ENCODE results near the gene NDST3. TPM values are rescaled to one million over a fixed set of nuclear protein-coding genes. Genes with fewer than 3 reads are reported as not detected.
"Not testable (repeated sequence)": the region's sequence is repeated elsewhere in the genome, so short reads cannot be mapped to it uniquely, and the experiment has no call there.

NDST3 gene
- polyA plus RNA-seq, 1 donor = 0.85 TPM

DNA sequence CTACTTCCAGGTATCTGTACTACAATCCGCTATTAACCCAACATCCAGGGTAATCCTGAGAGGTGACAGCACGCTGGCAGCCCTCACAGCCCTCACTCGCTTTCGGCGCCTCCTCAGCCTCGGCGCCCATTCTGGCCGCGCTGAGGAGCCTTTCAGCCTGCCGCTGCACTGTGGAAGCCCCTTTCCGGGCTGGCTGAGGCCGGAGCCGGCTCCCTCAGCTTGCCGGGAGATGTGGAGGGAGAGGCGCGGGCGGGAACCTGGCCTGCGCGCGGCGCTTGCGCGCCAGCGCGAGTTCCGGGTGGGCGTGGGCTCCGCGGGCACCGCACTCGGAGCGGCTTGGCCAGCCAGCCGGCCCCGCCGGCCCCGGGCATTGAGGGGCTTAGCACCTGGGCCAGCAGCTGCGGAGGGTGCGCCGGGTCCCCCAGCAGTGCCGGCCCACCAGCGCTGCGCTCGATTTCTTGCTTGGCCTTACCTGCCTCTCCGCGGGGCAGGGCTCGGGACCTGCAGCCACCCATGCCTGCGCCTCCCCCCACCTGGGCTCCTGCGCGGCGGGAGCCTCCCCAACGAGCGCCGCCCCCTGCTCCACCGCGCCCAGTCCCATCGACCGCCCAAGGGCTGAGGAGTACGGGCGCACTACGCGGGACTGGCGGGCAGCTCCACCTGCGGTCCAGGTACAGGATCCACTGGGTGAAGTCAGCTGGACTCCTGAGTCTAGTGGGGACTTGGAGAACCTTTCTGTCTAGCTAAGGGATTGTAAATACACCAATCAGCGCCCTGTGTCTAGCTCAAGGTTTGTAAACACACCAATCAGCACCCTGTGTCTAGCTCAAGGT, 231.2 kb downstream of the NDST3 start:
- Histone ChIP-seq H3K27me3 (ENCODE audit: control insufficient read depth, insufficient read depth, low read length) (no peaks in the 10 kb centered on the region), H3K27ac (ENCODE audit: low read length) (no peak overlapping the region), H3K36me3 (ENCODE audit: control insufficient read depth, insufficient read depth, low read length) (no peaks in the 10 kb centered on the region), H3K4me3 (ENCODE audit: low read length) (peak overlapping the region; percentile 49), H3K9me3 (ENCODE audit: control insufficient read depth, low read depth, low read length) (no peaks in the 10 kb centered on the region), H3K4me1 (ENCODE audit: control insufficient read depth, insufficient read depth, low read length) (no peaks in the 10 kb centered on the region)
- WGBS (ENCODE audit: insufficient coverage, low lambda C conversion rate) = no CpG with 5 or more reads among the region's 64 CpGs
- DNase-seq = peak; percentile 42 to 73

DNA sequence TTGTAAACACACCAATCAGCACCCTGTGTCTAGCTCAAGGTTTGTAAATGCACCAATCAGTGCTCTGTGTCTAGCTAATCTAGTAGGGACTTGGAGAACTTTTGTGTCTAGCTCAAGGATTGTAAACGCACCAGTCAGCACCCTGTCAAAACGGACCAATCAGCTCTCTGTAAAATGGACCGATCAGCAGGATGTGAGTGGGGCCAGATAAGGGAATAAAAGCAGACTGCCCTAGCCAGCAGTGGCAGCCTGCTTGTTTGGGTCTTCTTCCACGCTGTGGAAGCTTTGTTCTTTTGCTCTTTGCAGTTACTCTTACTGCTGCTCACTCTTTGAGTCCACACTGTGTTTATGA, 231.8 kb downstream of the NDST3 start:
- not testable (repeated sequence) for DNase-seq; H3K27me3 ChIP-seq (ENCODE audit: control insufficient read depth, insufficient read depth, low read length); H3K36me3 ChIP-seq (ENCODE audit: control insufficient read depth, insufficient read depth, low read length); H3K9me3 ChIP-seq (ENCODE audit: control insufficient read depth, low read depth, low read length); H3K4me1 ChIP-seq (ENCODE audit: control insufficient read depth, insufficient read depth, low read length); H3K27ac ChIP-seq (ENCODE audit: low read length)
- peak overlapping the region; percentile 49 for H3K4me3 ChIP-seq (ENCODE audit: low read length)
- WGBS (ENCODE audit: insufficient coverage, low lambda C conversion rate) = no CpG with 5 or more reads among the region's 4 CpGs

- no peak overlapping the region for H3K27ac ChIP-seq (ENCODE audit: low read length)
- no peak for DNase-seq
- H3K27me3 ChIP-seq (ENCODE audit: control insufficient read depth, insufficient read depth, low read length) = no peaks in the 10 kb centered on the region
- no peaks in the 10 kb centered on the region for H3K4me1 ChIP-seq (ENCODE audit: control insufficient read depth, insufficient read depth, low read length)
- WGBS (ENCODE audit: insufficient coverage, low lambda C conversion rate) = no CpG with 5 or more reads among the region's 3 CpGs
- no peaks in the 10 kb centered on the region for H3K36me3 ChIP-seq (ENCODE audit: control insufficient read depth, insufficient read depth, low read length)
- H3K9me3 ChIP-seq (ENCODE audit: control insufficient read depth, low read depth, low read length) = no peaks in the 10 kb centered on the region
- H3K4me3 ChIP-seq (ENCODE audit: low read length) = no peak overlapping the region
Measured at GRCh38 chr4:118268780-118269179, 234.5 kb downstream of the NDST3 start.

DNA sequence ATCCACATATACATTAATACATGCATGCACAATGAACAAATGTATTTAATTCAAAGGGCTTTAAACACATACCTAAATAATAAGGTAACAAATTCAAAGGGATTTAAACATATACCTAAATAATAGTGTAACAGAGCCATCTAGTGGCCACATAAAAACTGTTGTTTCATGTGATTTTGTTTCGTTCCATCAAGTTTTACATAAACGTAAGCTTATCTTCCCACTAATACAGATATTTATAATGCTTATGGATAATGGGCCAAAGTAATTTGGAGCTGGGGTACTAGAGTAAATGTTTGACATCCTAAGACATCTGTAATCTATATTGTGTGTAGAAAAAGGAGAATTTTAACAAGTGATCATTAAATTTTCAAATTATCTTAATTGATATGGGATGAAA, 236.2 kb downstream of the NDST3 start:
- DNase-seq = peak in 1 of 2 donors; percentile 29

GRCh38 chr4:118271788-118272187, 237.5 kb downstream of the NDST3 start:
- WGBS (ENCODE audit: insufficient coverage, low lambda C conversion rate) = 93% methylated on average over 1 of the region's 2 CpGs
- no peaks in the 10 kb centered on the region for H3K27me3 ChIP-seq (ENCODE audit: control insufficient read depth, insufficient read depth, low read length)
- no peak for DNase-seq

More for the DNA sequence above, 236.2 kb downstream of the NDST3 start:
- Histone ChIP-seq H3K4me3 (ENCODE audit: low read length) (no peak overlapping the region), H3K36me3 (ENCODE audit: control insufficient read depth, insufficient read depth, low read length) (no peaks in the 10 kb centered on the region), H3K4me1 (ENCODE audit: control insufficient read depth, insufficient read depth, low read length) (no peaks in the 10 kb centered on the region), H3K27me3 (ENCODE audit: control insufficient read depth, insufficient read depth, low read length) (no peaks in the 10 kb centered on the region), H3K27ac (ENCODE audit: low read length) (no peak overlapping the region), H3K9me3 (ENCODE audit: control insufficient read depth, low read depth, low read length) (peaks cover 4% of the 10 kb centered on the region)
- 0% methylated on average over 1 of the region's 2 CpGs for WGBS (ENCODE audit: insufficient coverage, low lambda C conversion rate)

DNA sequence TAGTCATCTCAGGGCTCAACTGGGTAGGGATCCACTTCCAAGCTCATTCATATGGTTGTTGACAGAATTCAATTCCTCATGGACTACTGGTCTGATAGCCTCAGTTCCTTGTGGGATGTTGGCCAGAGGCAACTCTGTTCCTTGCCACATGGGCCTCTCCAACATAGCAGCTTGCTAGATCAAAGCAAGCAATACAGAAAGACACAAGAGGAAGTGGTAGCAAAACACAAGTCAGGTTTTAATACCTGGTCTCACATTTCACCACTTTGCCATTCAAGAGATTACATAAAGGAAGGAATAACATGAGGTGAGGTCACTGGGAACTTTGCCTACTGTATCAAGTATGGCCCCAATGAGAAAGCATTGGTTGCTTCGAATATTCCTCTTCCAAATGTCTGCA, 239.4 kb downstream of the NDST3 start:
- no peak overlapping the region for H3K4me3 ChIP-seq (ENCODE audit: low read length)
- H3K36me3 ChIP-seq (ENCODE audit: control insufficient read depth, insufficient read depth, low read length) = no peaks in the 10 kb centered on the region
- DNase-seq = no peak
- no peak overlapping the region for H3K27ac ChIP-seq (ENCODE audit: low read length)
- peaks cover 5% of the 10 kb centered on the region for H3K9me3 ChIP-seq (ENCODE audit: control insufficient read depth, low read depth, low read length)
- peaks cover 19% of the 10 kb centered on the region for H3K4me1 ChIP-seq (ENCODE audit: control insufficient read depth, insufficient read depth, low read length)
- no peaks in the 10 kb centered on the region for H3K27me3 ChIP-seq (ENCODE audit: control insufficient read depth, insufficient read depth, low read length)
- WGBS (ENCODE audit: insufficient coverage, low lambda C conversion rate) = 100% methylated on average over 1 of the region's 1 CpG

More at GRCh38 chr4:118271788-118272187, 237.5 kb downstream of the NDST3 start:
- Histone ChIP-seq H3K36me3 (ENCODE audit: control insufficient read depth, insufficient read depth, low read length) (no peaks in the 10 kb centered on the region), H3K4me1 (ENCODE audit: control insufficient read depth, insufficient read depth, low read length) (peaks cover 9% of the 10 kb centered on the region), H3K4me3 (ENCODE audit: low read length) (no peak overlapping the region), H3K27ac (ENCODE audit: low read length) (no peak overlapping the region), H3K9me3 (ENCODE audit: control insufficient read depth, low read depth, low read length) (peaks cover 5% of the 10 kb centered on the region)

GRCh38 chr4:118276580-118276979, 242.3 kb downstream of the NDST3 start:
- WGBS (ENCODE audit: insufficient coverage, low lambda C conversion rate) = 13% methylated on average over 1 of the region's 2 CpGs
- Histone ChIP-seq H3K27me3 (ENCODE audit: control insufficient read depth, insufficient read depth, low read length) (no peaks in the 10 kb centered on the region), H3K27ac (ENCODE audit: low read length) (peak overlapping the region; percentile 85), H3K4me3 (ENCODE audit: low read length) (no peak overlapping the region), H3K36me3 (ENCODE audit: control insufficient read depth, insufficient read depth, low read length) (peaks cover 6% of the 10 kb centered on the region), H3K4me1 (ENCODE audit: control insufficient read depth, insufficient read depth, low read length) (peaks cover 26% of the 10 kb centered on the region), H3K9me3 (ENCODE audit: control insufficient read depth, low read depth, low read length) (peaks cover 5% of the 10 kb centered on the region)
- peak in 1 of 2 donors; percentile 71 for DNase-seq

- Histone ChIP-seq H3K36me3 (ENCODE audit: control insufficient read depth, insufficient read depth, low read length) (peaks cover 11% of the 10 kb centered on the region), H3K4me1 (ENCODE audit: control insufficient read depth, insufficient read depth, low read length) (peaks cover 26% of the 10 kb centered on the region), H3K27ac (ENCODE audit: low read length) (peak overlapping the region; percentile 85), H3K27me3 (ENCODE audit: control insufficient read depth, insufficient read depth, low read length) (no peaks in the 10 kb centered on the region), H3K4me3 (ENCODE audit: low read length) (peak overlapping the region; percentile 4), H3K9me3 (ENCODE audit: control insufficient read depth, low read depth, low read length) (peaks cover 5% of the 10 kb centered on the region)
- 38% methylated on average over 2 of the region's 4 CpGs for WGBS (ENCODE audit: insufficient coverage, low lambda C conversion rate)
- DNase-seq = peak in 1 of 2 donors; percentile 32
Measured at GRCh38 chr4:118277243-118277642, 243.0 kb downstream of the NDST3 start.

- H3K27ac ChIP-seq (ENCODE audit: low read length) = peak overlapping the region; percentile 85
- no CpG with 5 or more reads among the region's 56 CpGs for WGBS (ENCODE audit: insufficient coverage, low lambda C conversion rate)
- H3K36me3 ChIP-seq (ENCODE audit: control insufficient read depth, insufficient read depth, low read length) = peaks cover 16% of the 10 kb centered on the region
- peaks cover 5% of the 10 kb centered on the region for H3K9me3 ChIP-seq (ENCODE audit: control insufficient read depth, low read depth, low read length)
- peaks cover 26% of the 10 kb centered on the region for H3K4me1 ChIP-seq (ENCODE audit: control insufficient read depth, insufficient read depth, low read length)
- DNase-seq = peak; percentile 96 to 98
- H3K4me3 ChIP-seq (ENCODE audit: low read length) = peak overlapping the region; percentile 80
- H3K27me3 ChIP-seq (ENCODE audit: control insufficient read depth, insufficient read depth, low read length) = no peaks in the 10 kb centered on the region
Measured at GRCh38 chr4:118278473-118279274, 244.4 kb downstream of the NDST3 start.

DNA sequence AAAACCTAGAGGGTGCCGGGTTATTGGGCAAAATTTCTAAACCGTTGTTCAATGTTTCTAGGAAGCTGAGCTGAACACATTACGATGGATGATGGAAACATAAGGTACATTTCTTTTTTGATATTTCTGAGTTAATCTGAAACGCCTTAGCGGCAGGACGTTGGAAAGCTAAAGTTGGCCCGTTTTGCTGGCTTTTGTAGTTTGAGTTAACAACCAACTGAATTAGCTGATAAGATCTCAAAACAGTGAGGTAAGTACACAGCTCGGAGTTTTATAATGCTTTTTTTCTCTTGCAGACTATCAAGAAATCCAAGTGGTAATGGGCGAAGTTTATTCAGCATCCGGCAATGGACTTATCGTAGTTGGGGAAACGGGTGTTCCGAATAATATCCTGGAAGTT, 245.0 kb downstream of the NDST3 start:
- Histone ChIP-seq H3K4me1 (ENCODE audit: control insufficient read depth, insufficient read depth, low read length) (peaks cover 26% of the 10 kb centered on the region), H3K27ac (ENCODE audit: low read length) (peak overlapping the region; percentile 85), H3K4me3 (ENCODE audit: low read length) (peak overlapping the region; percentile 80), H3K27me3 (ENCODE audit: control insufficient read depth, insufficient read depth, low read length) (no peaks in the 10 kb centered on the region), H3K36me3 (ENCODE audit: control insufficient read depth, insufficient read depth, low read length) (peaks cover 16% of the 10 kb centered on the region), H3K9me3 (ENCODE audit: control insufficient read depth, low read depth, low read length) (peaks cover 5% of the 10 kb centered on the region)
- DNase-seq = no peak
- WGBS (ENCODE audit: insufficient coverage, low lambda C conversion rate) = 0% methylated on average over 2 of the region's 13 CpGs

Measured in large intestine (tissue), 3 donors.